HTERT RPE-1 (cell line): Measurements from ENCODE around the gene USP48.
"Not testable (repeated sequence)": the region's sequence is repeated elsewhere in the genome, so short reads cannot be mapped to it uniquely, and the experiment has no call there.

Experiments
- in situ Hi-C: fragments of 300-500 bp; cut with MboI; formaldehyde crosslinking; loops from 4 replicates; pipeline ENCODE4 v1.14.3; 2020; ENCODE audit warnings: low sequenced_read_pairs

USP48 gene

GRCh38 chr1:21774835-21775549 is 8.0 kb downstream of the USP48 start:
- in situ Hi-C loops, result no loop called here

DNA sequence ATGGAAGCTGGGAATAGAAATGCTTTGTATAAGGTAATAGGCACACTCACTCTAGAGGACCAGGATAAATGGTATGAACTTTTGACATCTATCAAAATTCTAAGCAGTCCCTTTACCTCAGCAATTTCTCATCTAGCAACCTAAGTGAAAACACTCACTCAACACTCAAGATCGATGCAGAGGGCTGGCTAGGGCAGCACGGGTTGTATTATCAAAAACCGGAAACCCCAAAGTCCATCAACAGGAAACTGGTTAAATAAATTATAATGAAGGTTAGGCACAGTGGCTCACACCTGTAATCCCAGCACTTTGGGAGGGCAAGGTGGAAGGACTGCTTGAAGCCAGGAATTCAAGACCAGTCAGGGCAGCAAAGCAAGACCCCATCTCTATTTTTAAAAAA is 9.4 kb downstream of the USP48 start:
- in situ Hi-C loops, result no loop called here

GRCh38 chr1:21771672-21772071 is 11.3 kb downstream of the USP48 start:
- in situ Hi-C loops, result not testable (repeated sequence)

- in situ Hi-C loops, result not testable (repeated sequence)
These were observed 12.3 kb downstream of the USP48 start for GRCh38 chr1:21770602-21771001.

- in situ Hi-C loops, result no loop called here
These were observed 12.7 kb downstream of the USP48 start for GRCh38 chr1:21770201-21770600.

DNA sequence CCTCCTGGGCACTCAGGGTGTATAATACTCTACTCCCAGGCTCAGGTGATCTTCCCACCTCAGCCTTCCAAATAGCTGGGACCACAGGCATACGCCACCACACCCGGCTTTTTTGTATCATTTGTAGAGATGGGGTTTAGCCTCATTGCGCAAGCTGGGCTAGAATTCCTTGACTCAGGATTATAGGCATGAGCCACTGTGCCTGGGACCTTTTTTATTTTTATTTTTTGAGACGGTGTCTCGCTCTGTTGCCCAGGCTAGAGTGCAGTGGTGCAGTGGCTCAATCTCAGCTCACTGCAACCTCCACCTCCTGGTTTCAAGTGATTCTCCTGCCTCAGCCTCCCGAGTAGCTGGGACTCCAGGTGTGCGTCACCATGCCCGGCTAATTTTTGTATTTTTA is 15.8 kb downstream of the USP48 start:
- in situ Hi-C loops, result not testable (repeated sequence)

- in situ Hi-C loops, result no loop called here
These were observed 16.7 kb downstream of the USP48 start for GRCh38 chr1:21766210-21766609.

DNA sequence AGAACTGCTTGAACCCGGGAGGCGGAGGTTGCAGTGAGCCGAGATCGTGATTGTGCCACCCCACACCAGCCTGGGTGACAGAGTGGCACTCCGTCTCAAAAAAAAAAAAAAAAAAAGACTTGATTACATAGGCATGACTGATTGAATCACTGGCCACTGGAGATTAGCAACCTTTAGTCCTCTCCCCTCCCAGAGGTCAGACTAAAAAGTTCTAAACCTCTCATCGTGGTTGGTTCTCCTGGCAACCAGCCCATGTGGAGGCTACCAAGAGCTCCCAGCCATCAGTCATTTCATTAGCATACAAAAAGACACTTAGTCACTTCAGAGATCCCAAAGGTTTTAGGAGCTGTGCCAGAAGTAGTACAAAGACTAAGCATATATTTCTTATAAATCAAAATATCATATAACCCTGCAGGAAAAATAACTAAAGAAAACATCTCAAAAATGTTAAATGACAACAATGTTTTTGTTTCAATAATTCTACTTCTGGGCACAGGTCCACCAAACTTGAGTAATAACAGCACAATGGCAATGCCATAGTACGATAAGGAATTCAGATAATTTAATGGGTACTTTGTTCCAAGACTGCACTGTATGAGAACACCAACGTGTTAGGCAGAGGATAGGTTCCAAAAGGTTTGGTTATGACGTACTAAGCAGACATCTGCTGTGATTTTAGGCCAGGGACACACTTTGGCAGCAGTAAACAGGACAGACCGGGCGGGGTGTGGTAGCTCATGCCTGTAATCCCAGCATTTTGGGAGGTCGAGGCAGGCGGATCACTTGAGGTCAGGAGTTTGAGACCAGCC is 18.1 kb downstream of the USP48 start:
- in situ Hi-C loops, result no loop called here

DNA sequence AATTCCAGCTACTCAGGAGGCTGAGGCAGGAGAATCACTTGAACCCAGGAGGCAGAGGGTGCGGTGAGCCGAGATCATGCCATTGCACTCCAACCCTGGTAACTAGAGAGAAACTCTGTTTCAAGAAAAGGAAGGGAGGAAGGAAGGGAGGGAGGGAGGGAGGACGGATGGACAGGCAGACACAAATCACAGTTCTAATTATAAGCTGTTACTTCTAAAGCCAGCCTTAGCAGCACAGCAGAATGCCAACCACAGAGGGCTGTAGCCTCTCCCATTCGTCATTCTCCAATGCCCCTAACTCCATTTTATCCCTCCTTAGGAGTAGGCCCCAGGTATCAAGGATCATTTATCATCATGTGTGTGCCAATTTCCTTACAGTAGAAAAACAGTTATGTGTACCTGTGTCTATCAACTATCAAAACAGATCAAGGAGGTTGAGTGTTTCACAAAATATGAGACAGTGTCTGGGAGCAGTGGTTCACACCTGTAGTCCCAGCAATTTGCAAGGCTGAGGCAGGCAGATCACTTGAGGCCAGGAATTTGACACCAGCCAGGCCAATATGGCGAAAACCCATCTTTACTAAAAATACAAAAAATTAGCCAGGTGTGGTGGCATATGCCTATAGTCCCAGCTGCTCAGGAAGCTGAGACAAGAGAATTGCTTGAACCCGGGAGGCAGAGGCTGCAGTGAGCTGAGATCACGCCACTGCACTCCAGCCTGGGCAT is 19.1 kb downstream of the USP48 start:
- in situ Hi-C loops, result no loop called here

DNA sequence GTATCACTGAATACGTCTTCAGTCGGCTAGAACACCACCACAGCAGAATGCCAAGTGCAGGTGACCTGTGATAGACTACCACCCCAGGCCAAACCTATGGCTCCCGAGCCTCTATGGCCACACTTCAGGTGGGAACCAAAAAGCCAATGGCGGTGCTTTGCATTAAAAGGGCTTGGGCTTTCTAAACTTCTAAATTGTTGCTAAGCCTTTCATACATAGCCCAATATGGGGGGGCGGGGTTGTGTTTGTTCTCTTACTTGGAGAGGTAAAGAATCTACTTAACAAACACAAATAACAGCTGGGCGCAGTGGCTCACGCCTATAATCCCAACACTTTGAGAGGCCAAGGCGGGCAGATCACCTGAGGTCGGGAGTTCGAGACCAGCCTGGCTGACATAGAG is 19.7 kb downstream of the USP48 start:
- in situ Hi-C loops, result no loop called here

DNA sequence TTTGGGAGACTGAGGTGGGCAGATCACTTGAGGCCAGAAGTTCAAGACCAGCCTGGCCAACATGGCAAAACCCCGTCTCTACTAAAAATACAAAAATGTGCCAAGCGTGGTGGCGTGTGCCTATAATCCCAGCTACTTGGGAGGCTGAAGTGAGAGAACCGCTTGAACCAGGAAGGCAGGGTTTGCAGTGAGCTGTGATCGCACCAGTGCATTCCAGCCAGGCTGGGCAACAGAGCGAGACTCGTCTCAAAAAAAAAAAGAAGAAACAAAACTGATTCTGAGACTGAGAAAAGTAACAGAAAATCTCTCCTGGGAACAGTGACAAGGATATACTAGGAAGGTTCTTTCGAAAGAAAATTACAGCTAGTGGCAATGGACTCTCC is 20.9 kb downstream of the USP48 start:
- in situ Hi-C loops, result no loop called here

DNA sequence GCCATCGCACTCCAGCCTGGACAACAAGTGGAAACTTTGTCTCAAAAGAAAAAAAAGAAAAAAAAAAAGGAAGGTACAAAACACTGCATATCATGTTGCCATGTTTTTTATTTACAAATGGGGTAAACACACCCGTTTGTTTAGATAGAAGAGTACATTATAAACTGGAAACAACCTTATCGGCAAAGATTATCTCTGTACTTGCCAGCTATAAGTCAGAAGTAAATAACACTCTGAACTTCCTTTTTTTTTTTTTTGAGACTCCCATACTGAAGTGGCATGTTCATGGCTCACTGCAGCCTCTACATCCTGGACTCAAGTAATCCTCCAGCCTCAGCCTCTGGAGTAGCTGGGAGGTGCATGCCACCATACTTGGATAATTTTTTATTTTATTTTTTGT is 21.9 kb downstream of the USP48 start:
- in situ Hi-C loops, result no loop called here

GRCh38 chr1:21759818-21760217 is 23.1 kb downstream of the USP48 start:
- in situ Hi-C loops, result no loop called here

DNA sequence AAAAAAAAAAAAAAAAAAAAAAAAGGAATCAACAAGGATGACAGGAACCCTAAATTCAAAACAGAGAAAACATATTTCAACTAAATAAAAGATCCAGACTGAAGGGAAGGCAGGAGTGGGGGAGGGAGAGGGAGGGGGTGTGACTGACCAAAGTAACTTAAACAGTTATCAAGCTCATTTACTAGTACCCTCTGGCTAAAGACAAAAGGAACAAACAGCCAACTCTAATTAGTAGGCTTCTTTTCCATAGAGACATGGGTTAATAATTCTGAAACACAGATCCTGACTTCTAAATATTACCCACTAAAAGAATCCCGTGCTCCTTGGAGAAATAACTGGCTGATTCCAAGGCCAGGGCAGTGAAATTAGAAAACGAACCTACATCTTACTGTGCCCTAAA is 23.8 kb downstream of the USP48 start:
- in situ Hi-C loops, result no loop called here

GRCh38 chr1:21758614-21759013 is 24.3 kb downstream of the USP48 start:
- in situ Hi-C loops, result no loop called here

GRCh38 chr1:21756393-21757089 is 26.4 kb downstream of the USP48 start:
- in situ Hi-C loops, result no loop called here

DNA sequence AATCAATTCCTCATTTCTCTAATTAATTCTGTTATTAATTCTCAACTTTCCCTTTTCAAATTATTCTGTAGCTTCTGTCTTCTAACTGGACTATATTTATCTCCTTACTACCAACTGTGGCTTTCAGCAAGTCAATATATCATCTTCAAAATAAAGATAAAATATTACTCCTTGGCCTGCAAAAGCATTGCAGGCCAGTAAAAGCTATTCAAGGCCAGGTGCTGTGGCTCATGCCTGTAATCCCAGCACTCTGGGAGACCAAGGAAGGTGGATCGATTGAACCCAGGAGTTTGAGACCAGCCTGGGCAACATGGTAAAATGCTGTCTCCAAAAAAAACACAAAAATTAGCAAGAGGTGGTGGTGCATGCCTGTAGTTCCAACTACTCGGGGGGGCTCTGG is 27.9 kb downstream of the USP48 start:
- in situ Hi-C loops, result no loop called here

DNA sequence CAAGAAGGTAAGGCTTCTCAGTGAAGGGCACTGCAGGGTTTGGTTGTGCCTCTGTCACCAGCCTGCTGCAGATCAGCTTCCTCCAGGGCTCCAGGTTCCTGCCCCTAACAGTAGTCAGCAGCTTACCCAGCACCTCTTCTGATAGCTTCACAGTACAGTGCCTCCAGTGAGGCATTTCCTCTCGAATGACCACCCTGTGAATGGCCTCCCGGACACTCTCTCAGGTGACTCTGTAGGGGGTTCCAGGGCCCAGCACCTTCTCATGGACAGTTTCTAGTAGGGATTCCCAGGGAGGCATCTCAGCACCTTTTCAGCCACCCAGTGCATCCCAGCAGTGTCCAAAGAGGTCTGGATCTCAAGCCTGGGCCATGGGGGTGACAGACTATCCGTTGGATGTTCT is 28.4 kb downstream of the USP48 start:
- in situ Hi-C loops, result no loop called here

GRCh38 chr1:21752186-21752585 is 30.8 kb downstream of the USP48 start:
- in situ Hi-C loops, result no loop called here

DNA sequence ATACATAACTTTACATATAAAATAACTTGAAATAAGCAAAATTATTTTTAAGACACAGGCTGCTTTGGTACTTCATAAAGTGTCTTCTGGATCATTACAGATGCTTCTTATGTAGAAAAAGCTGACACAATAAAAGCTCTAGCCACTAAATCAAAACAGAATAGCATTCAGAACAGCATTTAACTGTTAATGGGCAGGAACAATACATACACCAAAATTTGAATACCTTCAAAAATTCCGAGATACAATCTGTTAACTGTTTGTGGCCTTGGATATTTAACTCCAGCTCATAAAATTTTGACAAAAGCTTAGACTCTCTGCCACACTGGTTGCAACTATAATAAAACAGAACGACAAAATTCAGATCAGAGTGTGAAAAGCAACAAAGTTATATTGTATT is 31.7 kb downstream of the USP48 start:
- in situ Hi-C loops, result no loop called here

GRCh38 chr1:21750841-21751240 is 32.1 kb downstream of the USP48 start:
- in situ Hi-C loops, result no loop called here
